H1 (cell line): ENCODE measurements around the gene TTC33. TPM values are rescaled to one million over a fixed set of nuclear protein-coding genes. Genes with fewer than 3 reads are reported as not detected.

ENCODE experiments used
- POLR2A ChIP-seq, 2 experiments: IDR thresholded peaks; 1 replicate in 1 of 2; 2 replicates in 1 of 2; pipeline ENCODE4 v1.6.1; 2011; ENCODE audit warnings: low read depth in 2 of 2, low read length in 2 of 2, mild to moderate bottlenecking in 2 of 2; ENCODE audit errors: control extremely low read depth in 1 of 2
- SP4 ChIP-seq: IDR thresholded peaks from 2 replicates; pipeline ENCODE4 v1.6.1; 2012; ENCODE audit warnings: low read length, inconsistent platforms
- polyA plus RNA-seq, 7 experiments: library from polyadenylated mRNA; depleted of rRNA in 3 of 7; stranded (reverse) in 5 of 7; unstranded in 2 of 7; fragments of >200 nt in 5 of 7; fragments of 200-250 nt in 2 of 7; gene quantifications; 1 replicate in 5 of 7; 2 replicates in 1 of 7; 4 replicates in 1 of 7; pipeline versions ENCODE4 v1.2.1 to v1.2.3, GENCODE V29; 2011 to 2013; ENCODE audit warnings: missing spikeins in 2 of 7, mixed read lengths in 2 of 7
- total RNA-seq: library from RNA; stranded (reverse); fragmentation: NEBNext Ultra II Directional; extraction: Animal tissue kit (Norgen Biotek cat#: 25700); gene quantifications from 2 replicates; pipeline ENCODE4 v1.2.1, GENCODE V29; 2021

TTC33 gene
- total and polyA plus RNA-seq, 2 of the 8 experiments (the other 6 are each of a cell fraction or from before 2014, with no cell fraction given), result 1.2 to 12.6 TPM

DNA sequence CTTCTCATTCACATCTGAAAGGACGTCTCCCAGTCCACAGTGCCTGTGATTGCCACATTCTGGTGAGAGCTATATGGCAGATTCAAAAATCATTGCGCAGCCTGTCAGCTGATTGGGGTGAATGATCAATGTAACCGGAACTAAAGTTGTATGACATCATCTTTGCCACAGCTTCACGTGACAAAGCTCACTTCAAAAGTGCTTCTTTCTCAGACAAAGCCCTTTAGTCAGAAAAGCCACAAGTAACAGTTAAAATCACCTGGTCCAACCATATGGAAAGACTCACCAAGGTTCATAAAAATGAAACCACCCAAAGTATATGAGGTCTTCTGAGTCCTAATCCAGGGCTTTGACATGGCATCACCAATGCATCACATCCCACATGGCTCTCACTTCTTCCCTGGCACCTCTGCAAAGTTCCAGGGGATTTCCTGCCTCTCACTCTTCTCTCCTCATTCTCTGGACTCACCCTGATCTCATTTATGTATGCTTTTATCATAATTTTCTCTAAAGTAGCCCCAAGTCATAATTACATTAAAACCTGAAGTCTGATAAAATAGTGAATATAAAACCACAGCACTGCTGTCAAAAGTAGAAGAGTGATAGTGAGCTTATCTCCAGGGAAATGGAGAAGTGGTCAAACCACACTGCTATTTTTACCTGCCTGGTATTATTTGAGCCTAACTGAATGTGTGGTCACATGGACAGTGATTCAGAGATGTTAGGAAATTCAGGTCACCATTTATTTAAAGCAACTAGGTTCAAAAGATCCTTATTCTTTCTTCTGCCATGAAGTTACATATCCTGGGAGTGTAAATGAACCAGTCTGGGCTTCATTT, 269.1 kb downstream of the TTC33 start (continued):
- TF ChIP-seq POLR2A (IDR thresholded peaks at IDR 0.05; ENCODE audit: control extremely low read depth in 1 of 2, low read depth in 2 of 2, low read length in 2 of 2) (no peak), SP4 (no peak)
- TF ChIP-seq, all 59 proteins: peak for 0
